ENCODE data around the gene FAR2. TPM values are rescaled to one million over a fixed set of nuclear protein-coding genes. Genes with fewer than 3 reads are reported as not detected.

FAR2 gene
- total RNA-seq, 6 experiments from 2014 or later, result 0.17 to 14.0 (median 8.5) TPM

DNA sequence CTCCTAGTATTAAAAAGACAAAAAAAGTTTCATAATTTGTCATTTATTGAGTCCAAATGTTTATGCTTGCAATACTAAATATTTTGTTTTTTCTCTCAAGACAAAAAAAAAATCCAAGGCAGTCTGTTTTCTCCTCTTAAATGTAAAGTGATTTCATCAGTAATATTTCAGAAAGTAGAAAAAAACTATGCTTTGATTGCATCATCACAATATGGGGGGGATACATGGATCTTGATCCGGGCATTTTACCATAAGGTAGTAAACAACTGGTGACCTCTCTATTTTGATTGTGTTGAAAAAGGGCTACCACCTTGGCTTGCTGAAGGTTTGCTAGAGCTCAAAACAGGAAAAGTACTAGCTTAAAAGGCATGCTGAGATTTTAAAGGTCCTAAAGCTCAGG, 188.2 kb downstream of the FAR2 start:
- Mint-ChIP-seq H3K9me3 (no peaks in the 10 kb centered on the region), H3K27me3 (ENCODE audit: insufficient read depth) (no peaks in the 10 kb centered on the region; the same call in 1 of the 2 replicates), H3K4me3 (no peak overlapping the region), H3K4me1 (ENCODE audit: low read depth) (peaks cover 10% of the 10 kb centered on the region), H3K27ac (no peak overlapping the region), H3K36me3 (ENCODE audit: low read depth) (no peaks in the 10 kb centered on the region; the same call in none of the 2 replicates)
- DNase-seq, result no peak
- TF ChIP-seq, protein P1, sequence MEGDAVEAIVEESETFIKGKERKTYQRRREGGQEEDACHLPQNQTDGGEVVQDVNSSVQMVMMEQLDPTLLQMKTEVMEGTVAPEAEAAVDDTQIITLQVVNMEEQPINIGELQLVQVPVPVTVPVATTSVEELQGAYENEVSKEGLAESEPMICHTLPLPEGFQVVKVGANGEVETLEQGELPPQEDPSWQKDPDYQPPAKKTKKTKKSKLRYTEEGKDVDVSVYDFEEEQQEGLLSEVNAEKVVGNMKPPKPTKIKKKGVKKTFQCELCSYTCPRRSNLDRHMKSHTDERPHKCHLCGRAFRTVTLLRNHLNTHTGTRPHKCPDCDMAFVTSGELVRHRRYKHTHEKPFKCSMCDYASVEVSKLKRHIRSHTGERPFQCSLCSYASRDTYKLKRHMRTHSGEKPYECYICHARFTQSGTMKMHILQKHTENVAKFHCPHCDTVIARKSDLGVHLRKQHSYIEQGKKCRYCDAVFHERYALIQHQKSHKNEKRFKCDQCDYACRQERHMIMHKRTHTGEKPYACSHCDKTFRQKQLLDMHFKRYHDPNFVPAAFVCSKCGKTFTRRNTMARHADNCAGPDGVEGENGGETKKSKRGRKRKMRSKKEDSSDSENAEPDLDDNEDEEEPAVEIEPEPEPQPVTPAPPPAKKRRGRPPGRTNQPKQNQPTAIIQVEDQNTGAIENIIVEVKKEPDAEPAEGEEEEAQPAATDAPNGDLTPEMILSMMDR (IDR thresholded peaks at IDR 0.05), result no peak

DNA sequence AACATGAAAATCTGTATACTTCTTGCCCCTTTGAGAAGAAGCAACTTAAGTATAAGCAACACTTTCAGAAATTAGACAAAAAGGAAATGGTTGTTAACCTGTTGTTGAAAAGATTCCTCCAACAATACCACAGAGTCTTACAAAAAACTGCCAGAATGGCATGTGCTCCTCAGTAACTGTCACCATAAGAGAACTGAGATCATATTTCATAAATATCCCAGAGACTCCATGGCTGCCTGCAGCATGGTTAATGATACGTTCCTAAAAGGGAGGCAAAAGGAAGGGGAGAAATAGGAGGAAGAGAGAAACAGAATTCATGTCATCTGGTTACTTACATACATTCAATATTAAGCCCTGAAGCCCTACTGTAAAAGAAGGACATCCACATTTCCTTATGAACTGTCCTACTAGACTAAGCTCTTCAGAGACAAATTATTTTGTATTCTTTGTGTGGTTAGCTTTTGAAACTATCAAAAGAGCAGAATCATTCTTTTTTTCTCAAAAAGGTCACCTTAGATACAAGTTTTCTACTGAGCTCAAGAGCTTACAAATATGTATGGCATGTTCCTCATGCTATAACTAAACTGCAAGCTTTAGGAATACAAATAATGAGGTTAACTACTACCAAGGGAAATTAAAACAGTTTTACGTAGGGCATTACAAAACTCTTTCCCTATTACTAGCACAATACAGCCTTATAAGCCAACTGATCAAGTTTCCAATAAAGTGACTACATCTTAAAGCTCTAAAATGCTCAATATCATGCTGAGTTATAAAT, 194.1 kb downstream of the FAR2 start:
- Mint-ChIP-seq H3K4me1 (ENCODE audit: low read depth) (no peaks in the 10 kb centered on the region; the same call in 1 of the 2 replicates), H3K9me3 (no peaks in the 10 kb centered on the region), H3K4me3 (no peak overlapping the region), H3K27ac (no peak overlapping the region), H3K36me3 (ENCODE audit: low read depth) (no peaks in the 10 kb centered on the region), H3K27me3 (ENCODE audit: insufficient read depth) (no peaks in the 10 kb centered on the region; the same call in 1 of the 2 replicates)
- TF ChIP-seq, protein P1 (IDR thresholded peaks at IDR 0.05), result no peak
- no peak for DNase-seq

DNA sequence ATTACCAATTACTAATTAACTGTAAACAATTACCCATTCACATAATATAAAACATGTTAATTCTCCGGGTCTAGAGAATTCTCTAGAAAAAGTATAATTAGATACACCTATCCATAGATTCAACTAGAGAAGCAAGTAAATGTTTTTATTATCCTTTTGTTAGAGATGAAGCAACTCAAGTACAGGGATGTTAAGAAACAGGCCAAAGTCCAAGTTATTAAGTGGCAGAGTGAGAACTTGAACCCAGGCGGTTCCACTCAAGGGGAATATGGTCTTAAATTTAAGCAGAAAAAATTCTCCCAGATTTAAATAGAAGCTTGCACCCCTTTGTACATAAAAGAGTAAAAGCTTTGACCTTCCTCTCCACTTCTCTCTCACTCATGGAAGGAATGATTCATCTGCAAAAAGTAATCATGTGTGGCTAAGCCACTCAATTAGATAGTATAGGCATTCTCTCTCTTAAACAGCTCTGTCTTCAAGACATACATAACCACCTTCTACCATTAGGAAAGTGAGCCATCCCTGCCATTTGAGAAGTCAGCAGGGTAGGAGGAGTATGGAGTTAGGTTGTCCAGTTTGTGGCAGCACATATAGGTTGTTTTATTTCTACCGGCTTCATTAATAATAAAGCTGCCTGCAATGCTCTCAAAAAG, 197.8 kb downstream of the FAR2 start:
- TF ChIP-seq, protein P1 (IDR thresholded peaks at IDR 0.05), result no peak
- no peak for DNase-seq
- Mint-ChIP-seq H3K9me3 (no peaks in the 10 kb centered on the region), H3K27ac (no peak overlapping the region), H3K4me3 (no peak overlapping the region), H3K36me3 (ENCODE audit: low read depth) (no peaks in the 10 kb centered on the region), H3K4me1 (ENCODE audit: low read depth) (peaks cover 6% of the 10 kb centered on the region), H3K27me3 (ENCODE audit: insufficient read depth) (peaks cover 1% of the 10 kb centered on the region; the same call in 1 of the 2 replicates)

DNA sequence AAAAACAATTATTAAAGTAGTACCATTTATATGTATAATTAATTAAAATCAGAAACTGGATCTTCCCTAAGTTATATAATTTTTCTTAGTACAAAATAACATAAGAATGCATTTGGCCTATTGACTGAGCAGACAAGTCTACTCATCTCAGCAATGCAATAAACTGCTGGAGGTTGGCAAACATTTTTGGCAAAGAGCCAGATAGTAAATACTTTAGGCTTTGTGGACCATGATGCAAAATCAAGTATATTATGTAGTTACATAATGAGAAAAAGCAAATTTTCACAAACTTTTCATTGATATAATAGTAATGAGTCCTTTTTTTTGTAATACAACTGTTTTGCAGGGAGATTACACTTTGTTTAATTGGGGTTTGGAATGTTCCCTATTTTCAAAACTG, 201.0 kb downstream of the FAR2 start:
- DNase-seq, result peak; percentile 61

DNA sequence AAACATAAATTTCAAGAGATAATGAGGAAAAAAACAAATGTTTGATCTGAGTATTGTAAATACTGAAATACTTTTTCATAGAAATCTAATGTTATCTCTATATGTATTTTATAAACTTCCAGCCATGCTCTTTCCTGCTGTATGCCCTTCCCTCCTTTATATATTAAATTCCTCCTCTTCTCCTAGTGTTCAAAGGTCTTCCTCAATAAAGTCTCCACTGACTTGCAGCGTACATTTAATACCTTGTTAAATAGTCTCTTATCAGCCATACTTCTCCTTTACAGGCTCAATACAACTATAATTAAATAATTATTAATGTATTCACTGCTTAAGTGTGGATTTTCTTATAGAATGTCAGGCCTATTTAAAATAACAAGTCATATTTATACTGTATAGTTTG, 205.9 kb downstream of the FAR2 start:
- no peak for DNase-seq
- Mint-ChIP-seq H3K4me3 (no peak overlapping the region), H3K36me3 (ENCODE audit: low read depth) (no peaks in the 10 kb centered on the region; the same call in 1 of the 2 replicates), H3K27me3 (ENCODE audit: insufficient read depth) (no peaks in the 10 kb centered on the region), H3K9me3 (no peaks in the 10 kb centered on the region), H3K27ac (no peak overlapping the region), H3K4me1 (ENCODE audit: low read depth) (peaks cover 5% of the 10 kb centered on the region)
- TF ChIP-seq, protein P1 (IDR thresholded peaks at IDR 0.05), result no peak

More for the DNA sequence above, 201.0 kb downstream of the FAR2 start:
- H3K27me3 Mint-ChIP-seq (ENCODE audit: insufficient read depth), result peaks cover 1% of the 10 kb centered on the region; the same call in 1 of the 2 replicates
- H3K27ac Mint-ChIP-seq, result no peak overlapping the region
- TF ChIP-seq, protein P1 (IDR thresholded peaks at IDR 0.05), result no peak
- H3K36me3 Mint-ChIP-seq (ENCODE audit: low read depth), result no peaks in the 10 kb centered on the region; the same call in 1 of the 2 replicates
- H3K4me1 Mint-ChIP-seq (ENCODE audit: low read depth), result peaks cover 6% of the 10 kb centered on the region
- H3K9me3 Mint-ChIP-seq, result no peaks in the 10 kb centered on the region
- no peak overlapping the region for H3K4me3 Mint-ChIP-seq

All from HFFc6 (cell line).